Measurements from ENCODE around the gene MFGE8. TPM values are rescaled to one million over a fixed set of nuclear protein-coding genes. Genes with fewer than 3 reads are reported as not detected.

Gene MFGE8, protein sequence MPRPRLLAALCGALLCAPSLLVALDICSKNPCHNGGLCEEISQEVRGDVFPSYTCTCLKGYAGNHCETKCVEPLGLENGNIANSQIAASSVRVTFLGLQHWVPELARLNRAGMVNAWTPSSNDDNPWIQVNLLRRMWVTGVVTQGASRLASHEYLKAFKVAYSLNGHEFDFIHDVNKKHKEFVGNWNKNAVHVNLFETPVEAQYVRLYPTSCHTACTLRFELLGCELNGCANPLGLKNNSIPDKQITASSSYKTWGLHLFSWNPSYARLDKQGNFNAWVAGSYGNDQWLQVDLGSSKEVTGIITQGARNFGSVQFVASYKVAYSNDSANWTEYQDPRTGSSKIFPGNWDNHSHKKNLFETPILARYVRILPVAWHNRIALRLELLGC
- polyA plus RNA-seq (2013, experiment 1 of 2): 160 TPM
- polyA plus RNA-seq (2013, experiment 2 of 2): 152 TPM

DNA sequence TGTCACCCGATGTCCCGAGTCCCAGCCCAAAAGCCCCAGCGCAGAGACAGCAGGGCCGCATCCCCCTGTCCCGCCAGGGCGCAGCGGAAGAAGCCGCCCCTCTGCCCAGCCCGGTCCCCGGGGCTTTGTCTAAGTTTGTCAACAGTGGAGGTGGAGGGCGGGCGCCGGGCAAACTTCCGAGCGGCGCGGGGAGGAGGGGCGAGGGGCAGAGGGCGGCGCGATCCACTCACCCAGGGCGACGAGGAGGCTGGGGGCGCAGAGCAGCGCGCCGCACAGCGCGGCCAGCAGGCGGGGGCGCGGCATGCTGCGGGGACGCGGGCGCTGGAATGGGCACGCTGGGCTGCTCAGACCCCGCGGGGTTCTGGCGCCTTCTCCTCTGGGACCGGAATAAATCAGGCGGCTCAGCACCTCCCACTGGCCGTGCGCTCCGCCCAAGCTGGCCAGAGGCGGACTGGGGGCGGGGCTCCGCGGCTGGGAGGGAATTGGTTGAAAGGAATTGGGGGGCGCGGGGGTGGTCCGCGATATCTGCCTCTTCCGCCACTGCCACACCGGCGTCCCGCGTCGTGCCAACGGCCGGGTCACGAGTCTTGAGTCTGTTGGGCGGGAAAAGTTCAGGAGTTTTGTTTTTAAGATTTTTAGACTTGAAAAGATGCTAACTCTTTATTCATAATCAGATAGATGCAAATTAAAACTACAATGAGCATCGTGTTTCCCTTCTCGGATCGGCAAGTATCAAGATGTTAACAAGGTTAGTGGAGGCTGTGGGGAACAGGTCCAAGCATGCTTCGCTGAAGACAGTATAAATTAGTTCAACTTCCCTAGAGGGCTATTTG is at the start of gene MFGE8:
Gene MFGE8, minus strand, starts transcription at position 363 of the 833 bp plus-strand sequence. Its CDS starts 60 bp downstream, at position 303.
- H2BK5ac ChIP-seq (ENCODE audit: low read depth, low read length, poor library complexity, severe bottlenecking): no peak within 1 kb of the TSS
- H3K23ac ChIP-seq (ENCODE audit: low read length in 2 of 2): peak within 1 kb of the TSS in 1 of 2 experiments; percentile 99
- H2BK15ac ChIP-seq (ENCODE audit: low read depth, poor library complexity, severe bottlenecking): peak within 1 kb of the TSS; percentile 99
- H3K4ac ChIP-seq (ENCODE audit: low read depth in 1 of 2, low read length in 2 of 2): peak within 1 kb of the TSS in 1 of 2 experiments; percentile 78
- H2BK120ac ChIP-seq (ENCODE audit: low read depth, low read length): peak within 1 kb of the TSS; percentile 77
- H2BK12ac ChIP-seq (ENCODE audit: low read length in 2 of 2): peak within 1 kb of the TSS; percentile 70 to 99
- H2AFZ ChIP-seq (ENCODE audit: low read depth, low read length): peak within 1 kb of the TSS; percentile 75
- no peaks in the 10 kb centered on the region for H3K9me3 ChIP-seq (ENCODE audit: control insufficient read depth, low read length)
- peak within 1 kb of the TSS; percentile 87 for H4K91ac ChIP-seq (ENCODE audit: low read length)
- H4K8ac ChIP-seq (ENCODE audit: low read length): peak within 1 kb of the TSS; percentile 91
- peaks cover 4 to 23% of the 10 kb centered on the region in 2 experiments for H3K36me3 ChIP-seq (ENCODE audit: control insufficient read depth in 1 of 2, insufficient read depth in 2 of 2, low read depth in 1 of 2, low read length in 2 of 2)
- H3K27ac ChIP-seq (ENCODE audit: low read length, poor library complexity, severe bottlenecking): peak within 1 kb of the TSS; percentile 44
- H3K79me1 ChIP-seq (replicated peaks; ENCODE audit: low read length, poor library complexity, severe bottlenecking): peaks cover 18% of the 10 kb centered on the region
- peak within 1 kb of the TSS in 1 of 2 experiments; percentile 49 for H3K14ac ChIP-seq (ENCODE audit: low read length in 2 of 2)
- peak within 1 kb of the TSS; percentile 90 to 95 for H3K4me3 ChIP-seq (ENCODE audit: insufficient read depth in 1 of 2, low read depth in 1 of 2, low read length in 2 of 2)
- peaks cover 23% of the 10 kb centered on the region for H3K4me1 ChIP-seq (ENCODE audit: control insufficient read depth, insufficient read depth, low read depth, low read length)
- peak; percentile 73 for DNase-seq
- WGBS: under 1% methylated on average over 42 of the region's 67 CpGs
- peak within 1 kb of the TSS; percentile 91 for H3K4me2 ChIP-seq (ENCODE audit: low read length, poor library complexity, severe bottlenecking)
- peak within 1 kb of the TSS; percentile 90 for H3K9ac ChIP-seq (ENCODE audit: low read length)
- no peak within 1 kb of the TSS for H2AK5ac ChIP-seq (ENCODE audit: low read length, severe bottlenecking)
- no peaks in the 10 kb centered on the region for H3K27me3 ChIP-seq (ENCODE audit: control insufficient read depth in 1 of 2, insufficient read depth in 1 of 2, low read length in 2 of 2)
- peak within 1 kb of the TSS; percentile 91 to 99 for H3K18ac ChIP-seq (ENCODE audit: low read depth in 1 of 2, low read length in 2 of 2)

DNA sequence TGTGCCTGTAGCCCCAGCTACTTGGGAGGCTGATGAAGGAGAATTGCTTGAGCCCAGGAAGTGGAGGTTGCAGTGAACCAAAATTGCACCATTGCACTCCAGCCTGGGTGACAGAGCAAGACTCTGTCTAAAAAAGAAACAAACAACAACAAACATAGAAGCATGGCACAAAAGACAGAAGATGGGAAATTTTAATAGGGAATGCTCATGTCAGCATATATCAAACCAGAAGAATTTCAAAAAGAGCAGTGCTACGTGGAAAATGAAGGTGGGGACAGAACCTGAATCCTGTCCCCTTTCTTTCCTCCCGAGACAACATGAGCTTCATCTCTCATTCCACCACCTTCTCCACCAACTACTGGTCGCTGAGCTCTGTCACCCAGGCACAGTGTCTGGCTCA is 46.3 kb upstream of the MFGE8 start:
- Histone ChIP-seq H3K4me1 (ENCODE audit: control insufficient read depth, insufficient read depth, low read depth, low read length) (no peaks in the 10 kb centered on the region), H3K27me3 (ENCODE audit: control insufficient read depth in 1 of 2, insufficient read depth in 1 of 2, low read length in 2 of 2) (peaks cover 8 to 11% of the 10 kb centered on the region in 2 experiments), H2BK120ac (ENCODE audit: low read depth, low read length) (no peak overlapping the region), H3K18ac (ENCODE audit: low read depth in 1 of 2, low read length in 2 of 2) (no peak overlapping the region), H2BK12ac (ENCODE audit: low read length in 2 of 2) (no peak overlapping the region), H3K27ac (ENCODE audit: low read length, poor library complexity, severe bottlenecking) (no peak overlapping the region), H3K36me3 (ENCODE audit: control insufficient read depth in 1 of 2, insufficient read depth in 2 of 2, low read depth in 1 of 2, low read length in 2 of 2) (no peaks in the 10 kb centered on the region), H3K4ac (ENCODE audit: low read depth in 1 of 2, low read length in 2 of 2) (no peak overlapping the region), H2BK5ac (ENCODE audit: low read depth, low read length, poor library complexity, severe bottlenecking) (no peak overlapping the region), H3K4me3 (ENCODE audit: insufficient read depth in 1 of 2, low read depth in 1 of 2, low read length in 2 of 2) (no peak overlapping the region), H3K14ac (ENCODE audit: low read length in 2 of 2) (no peak overlapping the region), H4K8ac (ENCODE audit: low read length) (no peak overlapping the region), H3K9me3 (ENCODE audit: control insufficient read depth, low read length) (peaks cover 10% of the 10 kb centered on the region), H2AK5ac (ENCODE audit: low read length, severe bottlenecking) (no peak overlapping the region), H3K9ac (ENCODE audit: low read length) (no peak overlapping the region), H3K23ac (ENCODE audit: low read length in 2 of 2) (no peak overlapping the region), H4K91ac (ENCODE audit: low read length) (no peak overlapping the region), H3K4me2 (ENCODE audit: low read length, poor library complexity, severe bottlenecking) (no peak overlapping the region), H2BK15ac (ENCODE audit: low read depth, poor library complexity, severe bottlenecking) (no peak overlapping the region), H2AFZ (ENCODE audit: low read depth, low read length) (no peak overlapping the region), H3K79me1 (replicated peaks; ENCODE audit: low read length, poor library complexity, severe bottlenecking) (no peaks in the 10 kb centered on the region)
- DNase-seq: no peak
- WGBS: 85% methylated on average over 3 of the region's 3 CpGs

DNA sequence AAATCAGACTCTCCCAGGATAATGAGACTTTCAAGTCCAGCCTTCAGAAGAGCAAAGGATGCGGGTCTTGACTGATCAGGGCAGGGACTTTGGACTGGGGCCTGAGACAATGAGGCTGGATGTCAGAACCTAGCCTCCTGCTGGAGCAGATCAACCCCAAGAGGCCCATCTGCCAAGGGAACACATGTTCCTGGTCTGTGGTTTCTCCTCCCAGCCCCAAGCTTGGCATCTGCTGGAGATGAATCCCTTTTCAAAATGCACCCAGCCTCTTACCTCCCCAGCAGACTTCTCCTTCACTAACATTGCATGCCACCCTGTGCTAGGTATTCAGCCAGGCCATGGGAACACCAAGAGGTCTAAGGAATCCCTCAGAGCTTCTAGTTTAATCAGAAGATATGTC is 43.7 kb upstream of the MFGE8 start:
- H2AFZ ChIP-seq (ENCODE audit: low read depth, low read length): no peak overlapping the region

DNA sequence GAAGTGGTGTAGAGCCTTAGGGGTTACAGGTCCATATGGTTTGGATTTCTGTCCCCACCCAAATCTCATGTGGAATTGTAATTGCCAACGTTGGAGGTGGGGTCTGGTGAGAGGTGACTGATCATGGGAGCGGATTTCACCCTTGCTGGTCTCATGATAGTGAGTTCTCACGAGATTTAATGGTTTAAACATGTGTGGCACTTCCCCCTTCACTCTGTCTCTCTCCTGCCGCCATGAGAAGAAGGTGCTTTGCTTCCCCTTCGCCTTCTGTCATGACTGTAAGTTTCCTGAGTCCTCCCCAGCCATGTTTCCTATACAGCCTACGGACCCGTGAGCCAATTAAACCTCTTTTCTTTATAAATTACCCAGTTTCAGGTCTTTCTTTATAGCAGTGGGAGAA is 43.1 kb upstream of the MFGE8 start:
- H3K4me2 ChIP-seq (ENCODE audit: low read length, poor library complexity, severe bottlenecking): no peak overlapping the region
- H3K79me1 ChIP-seq (replicated peaks; ENCODE audit: low read length, poor library complexity, severe bottlenecking): no peaks in the 10 kb centered on the region
- H3K27me3 ChIP-seq (ENCODE audit: control insufficient read depth in 1 of 2, insufficient read depth in 1 of 2, low read length in 2 of 2): peaks cover 8 to 11% of the 10 kb centered on the region in 2 experiments
- no peak overlapping the region for H3K14ac ChIP-seq (ENCODE audit: low read length in 2 of 2)
- H2AK5ac ChIP-seq (ENCODE audit: low read length, severe bottlenecking): no peak overlapping the region
- H3K4me1 ChIP-seq (ENCODE audit: control insufficient read depth, insufficient read depth, low read depth, low read length): peaks cover 2% of the 10 kb centered on the region
- no peak overlapping the region for H4K8ac ChIP-seq (ENCODE audit: low read length)
- no peak overlapping the region for H4K91ac ChIP-seq (ENCODE audit: low read length)
- H3K23ac ChIP-seq (ENCODE audit: low read length in 2 of 2): no peak overlapping the region
- no peaks in the 10 kb centered on the region for H3K9me3 ChIP-seq (ENCODE audit: control insufficient read depth, low read length)
- no peak overlapping the region for H2BK5ac ChIP-seq (ENCODE audit: low read depth, low read length, poor library complexity, severe bottlenecking)
- no peak overlapping the region for H3K27ac ChIP-seq (ENCODE audit: low read length, poor library complexity, severe bottlenecking)
- H3K36me3 ChIP-seq (ENCODE audit: control insufficient read depth in 1 of 2, insufficient read depth in 2 of 2, low read depth in 1 of 2, low read length in 2 of 2): no peaks in the 10 kb centered on the region
- H2BK12ac ChIP-seq (ENCODE audit: low read length in 2 of 2): no peak overlapping the region
- H2AFZ ChIP-seq (ENCODE audit: low read depth, low read length): no peak overlapping the region
- DNase-seq: no peak
- H2BK120ac ChIP-seq (ENCODE audit: low read depth, low read length): no peak overlapping the region
- no peak overlapping the region for H2BK15ac ChIP-seq (ENCODE audit: low read depth, poor library complexity, severe bottlenecking)
- H3K4me3 ChIP-seq (ENCODE audit: insufficient read depth in 1 of 2, low read depth in 1 of 2, low read length in 2 of 2): no peak overlapping the region
- no peak overlapping the region for H3K9ac ChIP-seq (ENCODE audit: low read length)
- no peak overlapping the region for H3K4ac ChIP-seq (ENCODE audit: low read depth in 1 of 2, low read length in 2 of 2)
- 82% methylated on average over 7 of the region's 7 CpGs for WGBS
- H3K18ac ChIP-seq (ENCODE audit: low read depth in 1 of 2, low read length in 2 of 2): no peak overlapping the region

More for the DNA sequence above, 43.7 kb upstream of the MFGE8 start:
- no peaks in the 10 kb centered on the region for H3K9me3 ChIP-seq (ENCODE audit: control insufficient read depth, low read length)
- H2BK12ac ChIP-seq (ENCODE audit: low read length in 2 of 2): no peak overlapping the region
- no peak overlapping the region for H3K23ac ChIP-seq (ENCODE audit: low read length in 2 of 2)
- H3K36me3 ChIP-seq (ENCODE audit: control insufficient read depth in 1 of 2, insufficient read depth in 2 of 2, low read depth in 1 of 2, low read length in 2 of 2): no peaks in the 10 kb centered on the region
- no peaks in the 10 kb centered on the region for H3K79me1 ChIP-seq (replicated peaks; ENCODE audit: low read length, poor library complexity, severe bottlenecking)
- no peak for DNase-seq
- WGBS: 86% methylated on average over 1 of the region's 1 CpG
- H2BK120ac ChIP-seq (ENCODE audit: low read depth, low read length): no peak overlapping the region
- H3K9ac ChIP-seq (ENCODE audit: low read length): no peak overlapping the region
- H3K4me2 ChIP-seq (ENCODE audit: low read length, poor library complexity, severe bottlenecking): no peak overlapping the region
- peaks cover 2% of the 10 kb centered on the region for H3K4me1 ChIP-seq (ENCODE audit: control insufficient read depth, insufficient read depth, low read depth, low read length)
- no peak overlapping the region for H3K27ac ChIP-seq (ENCODE audit: low read length, poor library complexity, severe bottlenecking)
- H3K14ac ChIP-seq (ENCODE audit: low read length in 2 of 2): no peak overlapping the region
- no peak overlapping the region for H4K8ac ChIP-seq (ENCODE audit: low read length)
- H2AK5ac ChIP-seq (ENCODE audit: low read length, severe bottlenecking): no peak overlapping the region
- H3K4me3 ChIP-seq (ENCODE audit: insufficient read depth in 1 of 2, low read depth in 1 of 2, low read length in 2 of 2): no peak overlapping the region
- H3K4ac ChIP-seq (ENCODE audit: low read depth in 1 of 2, low read length in 2 of 2): no peak overlapping the region
- H3K27me3 ChIP-seq (ENCODE audit: control insufficient read depth in 1 of 2, insufficient read depth in 1 of 2, low read length in 2 of 2): peaks cover 8 to 11% of the 10 kb centered on the region in 2 experiments
- H3K18ac ChIP-seq (ENCODE audit: low read depth in 1 of 2, low read length in 2 of 2): no peak overlapping the region
- H2BK5ac ChIP-seq (ENCODE audit: low read depth, low read length, poor library complexity, severe bottlenecking): no peak overlapping the region
- no peak overlapping the region for H2BK15ac ChIP-seq (ENCODE audit: low read depth, poor library complexity, severe bottlenecking)
- H4K91ac ChIP-seq (ENCODE audit: low read length): no peak overlapping the region
